Mononuclear cell (primary cell): ENCODE data around the gene ENPP3. TPM values are rescaled to one million over a fixed set of nuclear protein-coding genes. Genes with fewer than 3 reads are reported as not detected.

ENCODE experiments used
- H3K27me3 ChIP-seq: 2 replicates; pipeline ENCODE4 v1.6.0; 2011; ENCODE audit warnings: low read length, control low read depth; ENCODE audit not compliant: insufficient read depth
- H3K4me1 ChIP-seq: 2 replicates; pipeline ENCODE4 v1.5.1; 2011; ENCODE audit warnings: mild to moderate bottlenecking, low read length, control low read depth; ENCODE audit not compliant: insufficient read depth
- H3K4me3 ChIP-seq: 2 replicates; pipeline ENCODE4 v1.5.1; 2011; ENCODE audit warnings: mild to moderate bottlenecking, low read length, moderate library complexity
- H3K9me3 ChIP-seq: 2 replicates; pipeline ENCODE4 v1.5.1; 2011; ENCODE audit warnings: low read depth, mild to moderate bottlenecking, control low read depth, low read length
- total RNA-seq: library from RNA; depleted of rRNA; stranded (reverse); fragments of >200 nt; gene quantifications from one replicate; pipeline ENCODE4 v1.2.3, GENCODE V29; 2012

Gene ENPP3
- 0.73 TPM for total RNA-seq

- Histone ChIP-seq H3K4me3 (no peak within 1 kb of the TSS), H3K27me3 (no peaks in the 10 kb centered on the region), H3K9me3 (no peaks in the 10 kb centered on the region), H3K4me1 (peaks cover 5% of the 10 kb centered on the region)
Observed at GRCh38 chr6:131636880-131637792, at the start of gene ENPP3. TSS of gene ENPP3 (plus strand) at chr6:131637302. CDS start at chr6:131637385, 83 bp downstream.

GRCh38 chr6:131587909-131588308, 49.2 kb upstream of the ENPP3 start:
- Histone ChIP-seq H3K4me3 (no peak overlapping the region), H3K27me3 (no peaks in the 10 kb centered on the region), H3K4me1 (no peaks in the 10 kb centered on the region), H3K9me3 (no peaks in the 10 kb centered on the region)

- Histone ChIP-seq H3K27me3 (no peaks in the 10 kb centered on the region), H3K4me1 (no peaks in the 10 kb centered on the region)
Observed at GRCh38 chr6:131588643-131589042, 48.5 kb upstream of the ENPP3 start.

GRCh38 chr6:131592935-131593334, 44.2 kb upstream of the ENPP3 start:
- Histone ChIP-seq H3K9me3 (no peaks in the 10 kb centered on the region), H3K4me3 (no peak overlapping the region), H3K4me1 (no peaks in the 10 kb centered on the region), H3K27me3 (no peaks in the 10 kb centered on the region)

More at GRCh38 chr6:131588643-131589042, 48.5 kb upstream of the ENPP3 start:
- Histone ChIP-seq H3K4me3 (no peak overlapping the region), H3K9me3 (no peaks in the 10 kb centered on the region)

- no peaks in the 10 kb centered on the region for H3K27me3 ChIP-seq
- no peaks in the 10 kb centered on the region for H3K9me3 ChIP-seq
- no peak overlapping the region for H3K4me3 ChIP-seq
- no peaks in the 10 kb centered on the region for H3K4me1 ChIP-seq
Observed at GRCh38 chr6:131594074-131594473, 43.0 kb upstream of the ENPP3 start.

GRCh38 chr6:131597446-131597845, 39.7 kb upstream of the ENPP3 start:
- H3K4me1 ChIP-seq, result no peaks in the 10 kb centered on the region
- no peaks in the 10 kb centered on the region for H3K27me3 ChIP-seq
- H3K4me3 ChIP-seq, result no peak overlapping the region
- H3K9me3 ChIP-seq, result no peaks in the 10 kb centered on the region

GRCh38 chr6:131600716-131601115, 36.4 kb upstream of the ENPP3 start:
- H3K9me3 ChIP-seq, result no peaks in the 10 kb centered on the region
- no peak overlapping the region for H3K4me3 ChIP-seq
- H3K27me3 ChIP-seq, result no peaks in the 10 kb centered on the region
- H3K4me1 ChIP-seq, result no peaks in the 10 kb centered on the region

- Histone ChIP-seq H3K4me3 (no peak overlapping the region), H3K9me3 (no peaks in the 10 kb centered on the region), H3K4me1 (no peaks in the 10 kb centered on the region), H3K27me3 (no peaks in the 10 kb centered on the region)
Observed at GRCh38 chr6:131602781-131603312, 34.3 kb upstream of the ENPP3 start.

GRCh38 chr6:131613296-131613925, 23.7 kb upstream of the ENPP3 start:
- no peaks in the 10 kb centered on the region for H3K27me3 ChIP-seq
- no peak overlapping the region for H3K4me3 ChIP-seq
- H3K9me3 ChIP-seq, result no peaks in the 10 kb centered on the region
- no peaks in the 10 kb centered on the region for H3K4me1 ChIP-seq

GRCh38 chr6:131615275-131615674, 21.8 kb upstream of the ENPP3 start:
- H3K4me3 ChIP-seq, result no peak overlapping the region
- no peaks in the 10 kb centered on the region for H3K4me1 ChIP-seq
- H3K27me3 ChIP-seq, result no peaks in the 10 kb centered on the region
- H3K9me3 ChIP-seq, result no peaks in the 10 kb centered on the region

- Histone ChIP-seq H3K4me3 (peak within 1 kb of the TSS; percentile 91), H3K27me3 (no peaks in the 10 kb centered on the region), H3K4me1 (peaks cover 10% of the 10 kb centered on the region), H3K9me3 (no peaks in the 10 kb centered on the region)
Observed at GRCh38 chr6:131627724-131628682, 9.1 kb upstream of the ENPP3 start, which contains the start of gene MED23. TSS of gene MED23 (minus strand) at chr6:131628242. CDS start at chr6:131628049, 193 bp downstream.

GRCh38 chr6:131628726-131629125, 8.4 kb upstream of the ENPP3 start:
- Histone ChIP-seq H3K4me1 (peaks cover 10% of the 10 kb centered on the region), H3K9me3 (no peaks in the 10 kb centered on the region), H3K27me3 (no peaks in the 10 kb centered on the region), H3K4me3 (peak overlapping the region; percentile 91)

GRCh38 chr6:131629651-131630050, 7.5 kb upstream of the ENPP3 start:
- Histone ChIP-seq H3K9me3 (no peaks in the 10 kb centered on the region), H3K4me1 (peaks cover 10% of the 10 kb centered on the region), H3K4me3 (no peak overlapping the region), H3K27me3 (no peaks in the 10 kb centered on the region)

- Histone ChIP-seq H3K4me1 (peaks cover 16% of the 10 kb centered on the region), H3K9me3 (no peaks in the 10 kb centered on the region), H3K27me3 (no peaks in the 10 kb centered on the region), H3K4me3 (no peak overlapping the region)
Observed at GRCh38 chr6:131631625-131632289, 5.3 kb upstream of the ENPP3 start.
